Activated CD8-positive, alpha-beta T cell treated with anti-CD3 and anti-CD28 coated beads for 36 hours (primary cell): ENCODE measurements around the gene SEMA5B. TPM values are rescaled to one million over a fixed set of nuclear protein-coding genes. Genes with fewer than 3 reads are reported as not detected.

ENCODE experiments used
- ATAC-seq: fragments of 200-7000 bp; cut with Tn5 transposase; one replicate; pipeline ENCODE4 v1.10.0; 2021; ENCODE audit warnings: mild to moderate bottlenecking, moderate library complexity
- CTCF ChIA-PET: fragments of 350-600 bp; sonication (Branson Sonifier 250); formaldehyde crosslinking; loops from one replicate; lab custom pipeline; 2021; ENCODE audit warnings: antibody characterized with exemption; lab: Charles Lee
- POLR2A ChIA-PET: fragments of 350-600 bp; sonication (Branson Sonifier 250); formaldehyde crosslinking; loops from one replicate; lab custom pipeline; 2021; ENCODE audit warnings: antibody characterized with exemption; lab: Charles Lee
- DNase-seq: peaks from one replicate; pipeline ENCODE4 v3.0.0-alpha.2; 2020
- H3K27ac Mint-ChIP-seq: one replicate; pipeline ENCODE4 v1.8.0; 2021; ENCODE audit warnings: mild to moderate bottlenecking, mixed read lengths
- H3K27me3 Mint-ChIP-seq: one replicate; pipeline ENCODE4 v1.8.0; 2021; ENCODE audit warnings: mixed read lengths
- H3K36me3 Mint-ChIP-seq: one replicate; pipeline ENCODE4 v1.8.0; 2021; ENCODE audit warnings: low read depth, mixed read lengths
- H3K4me1 Mint-ChIP-seq: one replicate; pipeline ENCODE4 v1.8.0; 2021; ENCODE audit warnings: low read depth, mixed read lengths
- H3K4me3 Mint-ChIP-seq: one replicate; pipeline ENCODE4 v1.8.0; 2021; ENCODE audit warnings: mild to moderate bottlenecking, moderate library complexity, mixed read lengths
- H3K9me3 Mint-ChIP-seq: one replicate; pipeline ENCODE4 v1.8.0; 2021; ENCODE audit warnings: mixed read lengths
- intact Hi-C: fragments of 100-400 bp; cut with micrococcal nuclease; formaldehyde crosslinking; loops from one replicate; pipeline ENCODE4 v1.10.0; 2022
- total RNA-seq, 2 experiments: library from RNA; stranded (reverse); gene quantifications; one replicate each; pipeline ENCODE4 v1.2.3, GENCODE V29; 2021
- TF ChIP-seq, protein P1 (sequence below): fragments of 200-600 bp; IDR thresholded peaks from one replicate; pipeline ENCODE4 v1.8.0; 2022; ENCODE audit warnings: antibody characterized with exemption, mild to moderate bottlenecking

SEMA5B gene
- total RNA-seq, 2 experiments from 2014 or later: not detected

DNA sequence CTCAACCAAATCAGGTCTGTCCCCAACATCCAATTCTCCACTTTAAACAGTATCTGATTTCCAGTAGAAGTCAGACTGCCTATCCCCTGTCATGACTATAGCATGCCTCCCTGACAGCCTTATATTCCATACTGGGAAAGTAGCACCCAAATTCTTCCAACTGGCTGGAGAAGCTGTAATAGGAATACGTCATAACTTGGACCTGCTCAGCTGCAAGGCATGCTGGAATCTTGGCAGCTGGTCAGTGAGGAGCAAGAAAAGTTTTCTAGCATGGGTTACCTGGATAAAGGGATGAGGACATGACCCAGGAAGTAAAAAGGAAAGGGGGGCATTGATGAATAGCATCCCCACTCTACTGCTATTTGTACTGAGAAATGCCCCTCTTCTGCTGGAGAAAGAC, 8.9 kb downstream of the SEMA5B start:
- TF ChIP-seq, protein P1, sequence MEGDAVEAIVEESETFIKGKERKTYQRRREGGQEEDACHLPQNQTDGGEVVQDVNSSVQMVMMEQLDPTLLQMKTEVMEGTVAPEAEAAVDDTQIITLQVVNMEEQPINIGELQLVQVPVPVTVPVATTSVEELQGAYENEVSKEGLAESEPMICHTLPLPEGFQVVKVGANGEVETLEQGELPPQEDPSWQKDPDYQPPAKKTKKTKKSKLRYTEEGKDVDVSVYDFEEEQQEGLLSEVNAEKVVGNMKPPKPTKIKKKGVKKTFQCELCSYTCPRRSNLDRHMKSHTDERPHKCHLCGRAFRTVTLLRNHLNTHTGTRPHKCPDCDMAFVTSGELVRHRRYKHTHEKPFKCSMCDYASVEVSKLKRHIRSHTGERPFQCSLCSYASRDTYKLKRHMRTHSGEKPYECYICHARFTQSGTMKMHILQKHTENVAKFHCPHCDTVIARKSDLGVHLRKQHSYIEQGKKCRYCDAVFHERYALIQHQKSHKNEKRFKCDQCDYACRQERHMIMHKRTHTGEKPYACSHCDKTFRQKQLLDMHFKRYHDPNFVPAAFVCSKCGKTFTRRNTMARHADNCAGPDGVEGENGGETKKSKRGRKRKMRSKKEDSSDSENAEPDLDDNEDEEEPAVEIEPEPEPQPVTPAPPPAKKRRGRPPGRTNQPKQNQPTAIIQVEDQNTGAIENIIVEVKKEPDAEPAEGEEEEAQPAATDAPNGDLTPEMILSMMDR: no peak
- no peaks in the 10 kb centered on the region for H3K36me3 Mint-ChIP-seq
- POLR2A ChIA-PET: no interaction called here
- no peaks in the 10 kb centered on the region for H3K4me1 Mint-ChIP-seq
- no peak for ATAC-seq
- intact Hi-C loops: no loop called here
- no peak overlapping the region for H3K4me3 Mint-ChIP-seq
- no peaks in the 10 kb centered on the region for H3K9me3 Mint-ChIP-seq
- H3K27me3 Mint-ChIP-seq: peaks cover 31% of the 10 kb centered on the region
- no peak for DNase-seq
- no peak overlapping the region for H3K27ac Mint-ChIP-seq
- CTCF ChIA-PET: no interaction called here

GRCh38 chr3:123015596-123015995, 12.0 kb downstream of the SEMA5B start:
- H3K36me3 Mint-ChIP-seq: no peaks in the 10 kb centered on the region
- no peak overlapping the region for H3K4me3 Mint-ChIP-seq
- no peaks in the 10 kb centered on the region for H3K4me1 Mint-ChIP-seq
- no peak for DNase-seq
- no peaks in the 10 kb centered on the region for H3K9me3 Mint-ChIP-seq
- intact Hi-C loops: no loop called here
- TF ChIP-seq, protein P1: no peak
- no peak overlapping the region for H3K27ac Mint-ChIP-seq
- CTCF ChIA-PET: interaction anchor here (1.1 to 1.3 kb wide), 3 partner anchors 12 to 260 kb away, joined by 3 to 4 read pairs (median 3); partner anchors contain the start of gene SEMA5B
- ATAC-seq: no peak
- peaks cover 14% of the 10 kb centered on the region for H3K27me3 Mint-ChIP-seq
- POLR2A ChIA-PET: no interaction called here

DNA sequence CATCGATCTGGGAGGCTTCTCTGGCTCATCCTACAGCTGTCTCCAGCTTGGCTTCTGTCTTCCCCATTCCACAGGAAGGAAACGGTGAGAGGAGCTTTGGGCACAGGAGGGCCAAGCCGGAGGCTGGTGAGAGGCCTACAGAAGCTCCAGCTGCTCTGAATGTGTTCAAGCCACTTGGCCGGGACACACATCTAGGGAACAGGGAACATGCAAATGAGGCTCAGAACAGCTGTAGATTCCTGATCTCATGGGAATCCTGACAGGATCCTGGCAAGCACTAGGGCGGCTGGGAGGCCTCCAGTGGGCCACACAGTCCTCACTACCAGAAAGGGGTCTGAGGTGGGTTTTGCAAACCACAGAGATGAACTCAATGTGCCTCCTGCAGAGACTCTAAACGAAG, 13.7 kb downstream of the SEMA5B start:
- TF ChIP-seq, protein P1: no peak
- no peak for DNase-seq
- CTCF ChIA-PET: interaction anchor here (1.1 kb wide), 1 partner anchor 16 kb away, joined by 3 read pairs; no protein-coding TSS in a partner anchor
- ATAC-seq: no peak
- no peaks in the 10 kb centered on the region for H3K4me1 Mint-ChIP-seq
- peaks cover 16% of the 10 kb centered on the region for H3K27me3 Mint-ChIP-seq
- no peaks in the 10 kb centered on the region for H3K9me3 Mint-ChIP-seq
- no peaks in the 10 kb centered on the region for H3K36me3 Mint-ChIP-seq
- intact Hi-C loops: no loop called here
- no peak overlapping the region for H3K4me3 Mint-ChIP-seq
- POLR2A ChIA-PET: no interaction called here
- no peak overlapping the region for H3K27ac Mint-ChIP-seq

- Mint-ChIP-seq H3K9me3 (no peaks in the 10 kb centered on the region), H3K4me3 (no peak overlapping the region), H3K27me3 (peaks cover 9% of the 10 kb centered on the region), H3K27ac (no peak overlapping the region), H3K36me3 (no peaks in the 10 kb centered on the region), H3K4me1 (no peaks in the 10 kb centered on the region)
- ChIA-PET CTCF (no interaction called here), POLR2A (no interaction called here)
- TF ChIP-seq, protein P1: no peak
- ATAC-seq (no peak), DNase-seq (no peak)
- intact Hi-C loops: no loop called here
These were observed 14.9 kb downstream of the SEMA5B start for GRCh38 chr3:123012652-123013051.

- Mint-ChIP-seq H3K27ac (no peak overlapping the region), H3K4me1 (peaks cover 2% of the 10 kb centered on the region), H3K9me3 (no peaks in the 10 kb centered on the region), H3K36me3 (no peaks in the 10 kb centered on the region), H3K27me3 (peaks cover 15% of the 10 kb centered on the region), H3K4me3 (no peak overlapping the region)
- ChIA-PET CTCF (no interaction called here), POLR2A (no interaction called here)
- ATAC-seq: no peak
- no peak for DNase-seq
- TF ChIP-seq, protein P1: no peak
- intact Hi-C loops: no loop called here
These were observed 16.1 kb downstream of the SEMA5B start for GRCh38 chr3:123011447-123011846.
